ENCODE data around the gene MRPL40. TPM values are rescaled to one million over a fixed set of nuclear protein-coding genes. Genes with fewer than 3 reads are reported as not detected.
"Not testable (repeated sequence)": the region's sequence is repeated elsewhere in the genome, so short reads cannot be mapped to it uniquely, and the experiment has no call there.

Gene MRPL40
- total RNA-seq, 4 donors from 2014 or later, result 37.5 to 69.3 (median 48.7) TPM

DNA sequence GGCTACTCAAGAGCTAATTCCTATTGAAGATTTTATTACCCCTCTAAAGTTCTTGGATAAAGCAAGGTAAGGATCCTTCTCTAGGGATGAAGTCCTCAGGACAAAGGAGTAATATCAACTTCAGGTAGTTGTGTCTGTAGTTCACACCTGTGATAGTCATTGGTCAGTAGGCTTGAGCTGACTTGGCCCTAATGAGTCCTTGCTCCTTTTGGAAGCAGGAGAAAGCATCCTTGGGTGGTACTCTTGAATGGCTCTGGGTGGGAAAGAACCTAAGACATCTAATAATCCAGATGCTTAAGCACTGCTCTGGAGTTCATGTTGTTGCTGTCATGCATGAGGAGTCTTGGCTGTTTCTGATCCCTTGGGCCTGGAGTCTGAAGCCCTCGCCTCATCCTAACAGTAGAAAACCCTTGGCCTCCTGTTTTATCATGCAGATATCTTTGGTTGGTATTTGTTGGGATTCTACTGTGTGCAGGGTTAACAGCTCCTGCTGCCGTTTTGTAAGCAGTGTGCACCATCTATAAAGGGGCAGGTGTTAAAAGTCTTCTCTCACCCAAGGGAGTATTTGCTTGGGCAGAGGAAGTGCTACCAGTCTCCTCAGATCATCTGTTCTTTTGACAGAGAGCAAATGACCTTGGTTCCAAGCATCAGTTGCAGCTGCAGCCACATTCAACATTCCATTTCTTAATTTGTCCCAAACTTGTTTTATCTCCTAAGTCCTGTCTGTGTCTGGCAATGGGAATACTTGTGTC is 2.7 kb downstream of the MRPL40 start:
- Histone ChIP-seq H3K36me3 (peaks cover 0 to 15% of the 10 kb centered on the region in 2 donors), H3K4me1 (peaks cover 12 to 13% of the 10 kb centered on the region in 2 donors), H3K9me3 (no peaks in the 10 kb centered on the region), H3K4me3 (replicated peaks in 1 of 3) (no peak overlapping the region), H3K27me3 (no peaks in the 10 kb centered on the region), H3K27ac (peak overlapping the region in 2 of 3 donors; percentile 26 to 38)
- TF ChIP-seq, protein P1, sequence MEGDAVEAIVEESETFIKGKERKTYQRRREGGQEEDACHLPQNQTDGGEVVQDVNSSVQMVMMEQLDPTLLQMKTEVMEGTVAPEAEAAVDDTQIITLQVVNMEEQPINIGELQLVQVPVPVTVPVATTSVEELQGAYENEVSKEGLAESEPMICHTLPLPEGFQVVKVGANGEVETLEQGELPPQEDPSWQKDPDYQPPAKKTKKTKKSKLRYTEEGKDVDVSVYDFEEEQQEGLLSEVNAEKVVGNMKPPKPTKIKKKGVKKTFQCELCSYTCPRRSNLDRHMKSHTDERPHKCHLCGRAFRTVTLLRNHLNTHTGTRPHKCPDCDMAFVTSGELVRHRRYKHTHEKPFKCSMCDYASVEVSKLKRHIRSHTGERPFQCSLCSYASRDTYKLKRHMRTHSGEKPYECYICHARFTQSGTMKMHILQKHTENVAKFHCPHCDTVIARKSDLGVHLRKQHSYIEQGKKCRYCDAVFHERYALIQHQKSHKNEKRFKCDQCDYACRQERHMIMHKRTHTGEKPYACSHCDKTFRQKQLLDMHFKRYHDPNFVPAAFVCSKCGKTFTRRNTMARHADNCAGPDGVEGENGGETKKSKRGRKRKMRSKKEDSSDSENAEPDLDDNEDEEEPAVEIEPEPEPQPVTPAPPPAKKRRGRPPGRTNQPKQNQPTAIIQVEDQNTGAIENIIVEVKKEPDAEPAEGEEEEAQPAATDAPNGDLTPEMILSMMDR (IDR thresholded peaks at IDR 0.05), result no peak
- no peak for TF ChIP-seq POLR2A (IDR thresholded peaks at IDR 0.05)
- no peak for DNase-seq
- WGBS, 2 donors, result 72 to 82% methylated on average over 2 of the region's 2 CpGs
- intact Hi-C loops (cut with DNase I), result loop anchor here (5.0 to 10.0 kb wide), 3 partner anchors 80 to 290 kb away; partner anchors contain the start of genes ESS2 and SLC25A1

DNA sequence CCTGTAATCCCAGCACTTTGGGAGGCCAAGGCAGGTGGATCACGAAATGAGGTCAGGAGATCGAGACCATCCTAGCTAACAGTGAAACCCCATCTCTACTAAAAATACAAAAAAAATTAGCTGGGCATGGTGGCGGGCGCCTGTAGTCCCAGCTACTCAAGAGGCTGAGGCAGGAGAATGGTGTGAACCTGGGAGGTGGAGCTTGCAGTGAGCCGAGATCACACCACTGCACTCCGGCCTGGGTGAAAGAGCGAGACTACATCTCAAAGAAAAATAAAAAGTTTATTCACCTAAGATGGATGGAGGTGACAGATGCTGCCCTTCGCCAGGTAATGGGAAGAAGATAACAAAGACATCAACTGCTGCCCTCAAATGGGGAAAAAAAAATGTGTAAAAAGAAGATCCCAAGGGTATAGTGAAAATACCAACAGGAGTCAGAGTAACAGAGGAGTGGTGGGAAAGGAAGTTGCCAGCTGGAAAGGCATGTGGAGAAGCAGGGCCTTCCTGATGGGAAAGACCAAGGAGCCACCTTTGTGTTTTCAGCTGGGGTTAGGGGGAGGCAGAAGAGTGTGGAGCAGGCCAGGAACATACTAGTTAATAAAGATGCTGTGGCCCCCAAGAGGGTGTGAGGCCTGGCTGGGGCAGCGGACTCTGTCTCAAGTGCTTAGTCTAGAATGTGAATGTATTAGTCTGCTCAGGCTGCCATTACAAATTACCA is 4.3 kb downstream of the MRPL40 start:
- not testable (repeated sequence) for H3K9me3 ChIP-seq; H3K27me3 ChIP-seq; H3K4me1 ChIP-seq; H3K27ac ChIP-seq; DNase-seq; H3K4me3 ChIP-seq (replicated peaks in 1 of 3)
- peaks cover 0 to 15% of the 10 kb centered on the region in 2 donors for H3K36me3 ChIP-seq
- intact Hi-C loops (cut with DNase I), result loop anchor here (10.0 kb wide), 2 partner anchors 82 to 292 kb away; partner anchors contain the start of gene ESS2
- WGBS, 2 donors, result 92 to 93% methylated on average over 9 of the region's 9 CpGs

DNA sequence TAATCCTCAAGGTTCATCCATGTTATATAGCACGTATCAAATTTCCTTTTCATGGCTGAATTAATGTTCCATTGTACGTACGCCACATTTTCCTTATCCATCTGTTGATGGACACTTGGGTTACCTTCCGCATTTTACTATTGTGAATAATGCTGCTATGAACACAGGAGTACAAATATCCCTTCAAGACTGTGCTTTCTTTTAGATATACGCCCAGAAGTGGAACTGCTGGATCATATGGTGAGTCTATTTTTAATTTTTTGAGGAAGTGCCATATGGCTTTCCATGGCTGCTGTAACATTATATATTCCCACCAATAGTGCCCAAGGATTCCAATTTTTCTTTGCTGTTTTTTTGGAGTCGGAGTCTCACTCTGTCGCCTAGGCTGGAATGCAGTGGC is 6.0 kb downstream of the MRPL40 start:
- 88% methylated on average over 7 of the region's 7 CpGs for WGBS, 2 donors
- Histone ChIP-seq H3K4me1 (peaks cover 3 to 5% of the 10 kb centered on the region in 2 donors), H3K9me3 (no peaks in the 10 kb centered on the region), H3K27ac (no peak overlapping the region), H3K36me3 (peaks cover 0 to 15% of the 10 kb centered on the region in 2 donors), H3K27me3 (no peaks in the 10 kb centered on the region), H3K4me3 (replicated peaks in 1 of 3) (no peak overlapping the region)
- intact Hi-C loops (cut with DNase I), result loop anchor here (10.0 kb wide), 2 partner anchors 83 to 293 kb away; partner anchors contain the start of gene ESS2
- no peak for TF ChIP-seq POLR2A (IDR thresholded peaks at IDR 0.05)
- TF ChIP-seq, protein P1 (IDR thresholded peaks at IDR 0.05), result no peak
- DNase-seq, result no peak

DNA sequence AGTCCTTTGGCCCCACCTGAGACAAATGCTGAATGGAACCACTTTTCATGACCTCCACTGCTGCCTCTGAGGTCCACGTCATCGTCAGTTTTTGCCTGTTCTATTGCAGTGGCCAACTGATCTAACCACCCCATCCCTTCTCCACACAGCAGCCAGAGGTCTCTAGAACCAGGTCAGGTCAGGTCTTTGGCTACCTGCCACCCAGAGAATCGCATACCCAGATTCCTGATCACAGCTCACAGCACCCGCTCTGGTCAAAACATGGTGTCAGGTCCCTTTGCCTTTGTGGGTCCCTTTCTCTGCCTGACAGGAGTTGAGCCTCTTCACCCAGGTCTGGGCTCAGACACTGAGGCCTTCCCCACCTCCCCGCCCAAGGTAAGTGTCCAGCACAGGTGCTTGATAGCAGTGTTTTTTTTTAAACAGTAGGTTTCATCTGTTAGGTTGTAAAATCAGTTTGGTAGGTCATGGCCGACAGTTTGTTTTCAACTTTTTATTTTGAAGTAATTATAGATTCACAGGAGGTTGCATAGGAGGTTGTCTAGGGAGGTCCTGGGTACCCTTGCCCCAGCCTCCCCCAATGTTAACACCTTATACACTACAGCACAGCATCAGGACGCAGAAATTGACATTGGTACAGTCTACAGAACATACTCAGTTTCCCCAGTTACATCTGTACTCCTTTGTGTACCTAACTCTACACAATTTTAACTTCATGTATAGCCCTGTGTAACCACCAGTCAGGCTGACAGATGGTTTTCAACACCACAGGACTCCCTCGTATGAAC is 8.3 kb downstream of the MRPL40 start:
- no peak for TF ChIP-seq POLR2A (IDR thresholded peaks at IDR 0.05)
- Histone ChIP-seq H3K27me3 (no peaks in the 10 kb centered on the region), H3K4me1 (peaks cover 3 to 8% of the 10 kb centered on the region in 2 donors), H3K36me3 (peaks cover 0 to 14% of the 10 kb centered on the region in 2 donors), H3K4me3 (replicated peaks in 1 of 3) (no peak overlapping the region), H3K27ac (no peak overlapping the region), H3K9me3 (no peaks in the 10 kb centered on the region)
- 85 to 91% methylated on average over 7 to 8 of the region's 8 CpGs for WGBS, 2 donors
- intact Hi-C loops (cut with DNase I), result loop anchor here (5.0 to 10.0 kb wide), 2 partner anchors 46 to 133 kb away; no protein-coding TSS in a partner anchor
- no peak for DNase-seq

DNA sequence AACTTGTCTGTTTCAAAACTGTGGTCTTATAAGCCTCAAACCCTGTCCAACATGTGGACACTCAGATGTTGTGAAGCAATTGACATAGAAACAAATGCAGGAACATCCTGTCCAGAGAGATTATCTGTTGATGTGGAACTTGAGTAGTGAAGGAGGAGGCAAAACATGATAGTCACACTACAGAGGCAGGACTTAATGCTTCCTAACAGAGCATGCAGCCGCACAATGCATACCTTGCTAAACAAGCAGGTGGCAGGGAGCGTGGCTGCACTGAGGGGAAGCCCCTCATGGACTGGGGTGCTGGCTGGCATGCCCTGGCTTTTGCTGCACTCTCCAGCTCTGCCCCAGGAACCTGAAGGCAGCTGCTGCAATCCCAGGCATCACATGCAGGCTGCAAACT is 9.8 kb downstream of the MRPL40 start:
- Histone ChIP-seq H3K9me3 (no peaks in the 10 kb centered on the region), H3K4me3 (replicated peaks in 1 of 3) (no peak overlapping the region), H3K36me3 (peaks cover 0 to 9% of the 10 kb centered on the region in 2 donors), H3K27ac (no peak overlapping the region), H3K27me3 (no peaks in the 10 kb centered on the region), H3K4me1 (peaks cover 12 to 19% of the 10 kb centered on the region in 2 donors)
- 96 to 100% methylated on average over 2 of the region's 2 CpGs for WGBS, 2 donors
- intact Hi-C loops (cut with DNase I), result loop anchor here (5.0 to 10.0 kb wide), 2 partner anchors 47 to 135 kb away; no protein-coding TSS in a partner anchor
- no peak for DNase-seq
- TF ChIP-seq, protein P1 (IDR thresholded peaks at IDR 0.05), result no peak
- no peak for TF ChIP-seq POLR2A (IDR thresholded peaks at IDR 0.05)

Data from thyroid gland (tissue), 4 donors.